SU-DHL-6 (cell line): Measurements from ENCODE around the gene IP6K1.
"Not testable (repeated sequence)": the region's sequence is repeated elsewhere in the genome, so short reads cannot be mapped to it uniquely, and the experiment has no call there.

Experiments
- H2AFZ ChIP-seq: fragments of 200-600 bp; sonication (generic); 2 replicates; pipeline ENCODE4 v1.6.1; 2014; ENCODE audit warnings: low read depth, mild to moderate bottlenecking, moderate library complexity, mixed read lengths, antibody characterized with exemption, low read length; ENCODE audit not compliant: severe bottlenecking
- H3F3A ChIP-seq: fragments of 200-600 bp; shearing (Covaris generic); 2 replicates; pipeline ENCODE4 v1.6.0; 2016; ENCODE audit warnings: antibody characterized with exemption, mild to moderate bottlenecking; ENCODE audit not compliant: insufficient read depth
- H3K27ac ChIP-seq: fragments of 200-600 bp; sonication (generic); 2 replicates; pipeline ENCODE4 v1.5.1; 2016; ENCODE audit warnings: low read depth, mild to moderate bottlenecking, low read length, moderate library complexity, mixed read lengths
- H3K27me3 ChIP-seq: fragments of 200-600 bp; sonication (generic), shearing (Covaris generic); 2 replicates; pipeline ENCODE4 v1.6.0; 2014; ENCODE audit warnings: mild to moderate bottlenecking, low read length
- H3K36me3 ChIP-seq: fragments of 200-600 bp; sonication (generic); 2 replicates; pipeline ENCODE4 v1.6.1; 2014; ENCODE audit warnings: mild to moderate bottlenecking, low read length, mixed read lengths
- H3K4me2 ChIP-seq: fragments of 300-600, 200-600 bp; shearing (Covaris generic), sonication (generic); 2 replicates; pipeline ENCODE4 v1.6.0; 2014; ENCODE audit warnings: low read length, low read depth, mild to moderate bottlenecking; ENCODE audit not compliant: poor library complexity, severe bottlenecking
- H3K4me3 ChIP-seq: fragments of 200-600 bp; sonication (generic); 2 replicates; pipeline ENCODE4 v1.5.1; 2014; ENCODE audit warnings: antibody characterized with exemption, low read length, mild to moderate bottlenecking, mixed read lengths; ENCODE audit not compliant: insufficient read depth, poor library complexity, severe bottlenecking
- H3K79me2 ChIP-seq: fragments of 200-600 bp; sonication (generic); 2 replicates; pipeline ENCODE4 v1.6.1; 2014; ENCODE audit warnings: mild to moderate bottlenecking, low read length, moderate library complexity; ENCODE audit not compliant: insufficient read depth
- H3K9ac ChIP-seq: fragments of 200-600 bp; sonication (generic); 2 replicates; pipeline ENCODE4 v1.7.0; 2014; ENCODE audit warnings: mild to moderate bottlenecking, low read length
- H3K9me2 ChIP-seq: fragments of 200-600 bp; sonication (generic); replicated peaks from 2 replicates; pipeline ENCODE4 v1.6.1; 2014; ENCODE audit warnings: low read length; ENCODE audit not compliant: insufficient read depth
- H3K9me3 ChIP-seq: fragments of 200-600 bp; sonication (generic); 2 replicates; pipeline ENCODE4 v1.6.1; 2014; ENCODE audit warnings: low read length, mixed read lengths; ENCODE audit not compliant: insufficient read depth
- H4K20me1 ChIP-seq: fragments of 200-600 bp; sonication (generic); 2 replicates; pipeline ENCODE4 v1.6.1; 2014; ENCODE audit warnings: low read depth, mild to moderate bottlenecking, antibody characterized with exemption, low read length, moderate library complexity, mixed read lengths
- CTCF ChIP-seq: fragments of 200-600 bp; sonication (generic); IDR thresholded peaks from one replicate; pipeline ENCODE4 v1.5.1; 2017; ENCODE audit warnings: antibody characterized with exemption, mild to moderate bottlenecking, low read length, moderate library complexity; ENCODE audit not compliant: insufficient read depth, poor library complexity, severe bottlenecking
- EZH2phosphoT487 ChIP-seq: fragments of 200-600 bp; sonication (generic), shearing (Covaris generic); conservative IDR thresholded peaks from 2 replicates; pipeline ENCODE4 v1.6.1; 2018; ENCODE audit warnings: mild to moderate bottlenecking, antibody characterized with exemption, low read length, moderate library complexity, mixed read lengths

IP6K1 gene

DNA sequence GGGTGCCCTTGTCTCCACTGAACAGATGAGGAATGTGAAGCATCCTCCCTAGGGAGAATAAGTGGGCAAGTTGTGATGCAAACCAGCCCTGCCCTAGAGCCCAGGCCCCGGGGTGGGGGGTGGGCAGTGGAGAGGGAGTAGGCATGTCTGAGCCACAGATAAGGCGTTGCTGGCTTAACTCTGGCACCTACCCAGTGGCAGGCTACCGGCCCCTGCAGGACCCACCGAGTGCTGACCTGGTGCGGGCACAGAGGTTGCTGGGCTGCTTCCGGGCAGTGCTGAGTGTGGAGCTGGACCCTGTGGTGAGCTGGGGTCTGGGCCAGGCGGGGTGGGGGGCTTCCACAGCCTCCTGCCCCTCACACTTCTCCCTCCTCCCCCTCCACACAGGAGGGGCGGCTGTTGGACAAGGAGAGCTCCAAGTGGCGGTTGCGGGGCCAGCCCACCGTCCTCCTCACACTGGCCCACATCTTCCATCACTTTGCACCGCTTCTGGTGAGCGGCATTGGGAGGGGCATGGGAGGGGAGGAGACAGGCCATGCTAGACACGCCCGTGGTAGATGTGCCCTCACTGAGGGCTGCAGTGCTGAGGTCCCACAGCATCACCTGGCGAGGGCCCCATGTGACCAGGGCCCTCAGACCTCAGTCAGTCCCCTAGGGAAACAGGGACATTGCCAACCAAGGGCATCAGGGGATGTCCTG is 86.9 kb downstream of the IP6K1 start:
- no peaks in the 10 kb centered on the region for H3K27me3 ChIP-seq
- H3K9me3 ChIP-seq, result no peaks in the 10 kb centered on the region
- no peak overlapping the region for H3K4me2 ChIP-seq
- H3K4me3 ChIP-seq, result no peak overlapping the region
- no peaks in the 10 kb centered on the region for H4K20me1 ChIP-seq
- no peak overlapping the region for H2AFZ ChIP-seq
- H3K9me2 ChIP-seq, result no peaks in the 10 kb centered on the region
- H3F3A ChIP-seq, result no peaks in the 10 kb centered on the region
- no peaks in the 10 kb centered on the region; the same call in 1 of the 2 replicates for H3K79me2 ChIP-seq
- H3K27ac ChIP-seq, result no peak overlapping the region
- H3K36me3 ChIP-seq, result no peaks in the 10 kb centered on the region
- H3K9ac ChIP-seq, result no peak overlapping the region
- no peak for TF ChIP-seq EZH2phosphoT487
- no peak for TF ChIP-seq CTCF

DNA sequence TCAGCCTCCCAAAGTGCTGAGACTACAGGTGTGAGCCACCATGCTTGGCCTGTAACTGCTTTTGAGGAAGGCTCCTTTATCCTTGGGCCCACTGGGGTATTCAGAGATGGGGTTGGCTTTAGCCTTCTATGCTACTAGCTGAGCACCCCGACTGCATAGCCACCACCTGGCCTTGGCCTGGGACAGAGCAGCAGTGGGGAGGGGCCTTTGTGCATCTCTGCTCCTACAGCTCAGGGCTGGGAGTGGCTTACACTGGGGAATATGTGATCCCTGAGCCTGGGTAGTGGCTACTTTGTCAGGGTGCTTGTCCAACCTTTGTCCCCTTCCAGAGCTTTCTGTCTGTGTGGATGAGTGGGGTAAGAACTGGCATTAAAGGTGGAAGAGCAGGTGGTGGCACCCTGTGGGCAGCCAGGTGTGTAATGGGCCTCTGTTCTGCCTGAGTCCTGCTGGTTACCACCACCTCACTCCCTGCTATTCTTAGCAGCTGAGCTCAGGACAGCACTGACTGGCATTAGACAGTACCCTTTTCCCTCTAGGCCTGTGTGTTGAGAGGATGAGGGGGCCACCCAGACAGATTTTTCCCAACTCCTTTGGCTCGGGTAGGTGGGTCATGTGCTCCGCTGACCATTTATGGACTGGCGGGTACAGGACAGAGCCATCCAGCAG is 90.9 kb downstream of the IP6K1 start:
- H3K4me3 ChIP-seq, H3K9me3 ChIP-seq, H3K4me2 ChIP-seq, H3K36me3 ChIP-seq, H2AFZ ChIP-seq, H3K9me2 ChIP-seq, H3K79me2 ChIP-seq, H3K27me3 ChIP-seq, H3F3A ChIP-seq, H4K20me1 ChIP-seq, H3K9ac ChIP-seq, H3K27ac ChIP-seq: not testable (repeated sequence)

DNA sequence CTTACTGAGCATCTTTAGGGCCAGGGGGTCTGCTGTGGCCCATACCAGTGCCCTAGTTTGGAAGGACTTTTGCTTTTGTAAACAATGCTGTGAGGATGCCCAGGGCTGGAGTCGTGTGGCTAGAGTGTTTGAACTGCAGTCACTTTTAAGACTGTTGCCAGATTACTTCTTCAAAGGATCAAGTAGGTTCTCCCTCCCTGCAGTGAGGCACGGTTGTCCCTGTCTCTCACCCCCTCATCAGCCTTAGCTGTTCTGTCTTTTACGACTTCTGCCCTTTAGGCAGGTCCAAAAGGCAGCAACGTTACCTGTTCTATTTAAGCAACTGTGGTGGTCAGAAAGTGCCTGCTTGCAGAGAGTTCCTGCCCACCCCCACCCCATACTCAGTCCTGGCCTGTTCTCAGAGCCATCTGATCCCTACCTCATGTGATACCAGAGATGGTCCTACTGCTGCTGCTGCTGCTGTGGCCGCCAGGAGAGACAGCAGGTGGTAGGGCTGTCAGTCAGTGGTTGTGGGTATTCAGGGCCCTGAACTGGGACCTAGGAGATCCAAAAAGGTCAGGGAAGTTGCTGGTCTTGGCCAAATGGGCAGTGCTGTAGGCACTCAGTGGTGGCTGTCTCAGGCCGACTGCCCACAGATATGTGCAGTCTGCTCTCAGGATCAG is 91.8 kb downstream of the IP6K1 start:
- H3K27me3 ChIP-seq, H3K9me3 ChIP-seq, H3K36me3 ChIP-seq, H3K27ac ChIP-seq, H3K9me2 ChIP-seq, H3F3A ChIP-seq, H3K9ac ChIP-seq, H2AFZ ChIP-seq, H4K20me1 ChIP-seq, H3K4me2 ChIP-seq, H3K79me2 ChIP-seq, H3K4me3 ChIP-seq: not testable (repeated sequence)

DNA sequence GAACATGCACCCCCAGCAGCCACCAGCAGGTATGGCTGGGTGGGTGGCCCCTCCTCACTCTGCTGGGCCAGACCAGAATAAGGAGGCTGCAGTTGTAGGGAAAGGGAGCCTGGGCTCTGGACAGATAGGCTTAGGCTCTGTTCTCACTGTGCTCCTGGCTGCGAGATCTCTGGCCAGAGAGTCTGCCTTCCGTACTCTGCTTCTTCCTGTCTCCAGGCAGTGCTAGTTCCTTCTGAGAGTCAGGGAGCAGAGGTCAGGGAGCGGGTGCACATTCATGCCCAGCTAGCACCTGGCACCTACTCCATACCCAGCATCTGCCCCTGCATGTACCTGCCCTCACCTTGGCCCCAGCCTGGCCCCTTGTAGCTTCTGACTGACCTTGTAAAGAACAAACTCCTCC is 94.9 kb downstream of the IP6K1 start:
- H3K27me3 ChIP-seq, H3K4me3 ChIP-seq, H3K79me2 ChIP-seq, H3K27ac ChIP-seq, H2AFZ ChIP-seq, H3K9me2 ChIP-seq, H3K9ac ChIP-seq, H3F3A ChIP-seq, H3K36me3 ChIP-seq, H4K20me1 ChIP-seq, H3K9me3 ChIP-seq, H3K4me2 ChIP-seq: not testable (repeated sequence)

DNA sequence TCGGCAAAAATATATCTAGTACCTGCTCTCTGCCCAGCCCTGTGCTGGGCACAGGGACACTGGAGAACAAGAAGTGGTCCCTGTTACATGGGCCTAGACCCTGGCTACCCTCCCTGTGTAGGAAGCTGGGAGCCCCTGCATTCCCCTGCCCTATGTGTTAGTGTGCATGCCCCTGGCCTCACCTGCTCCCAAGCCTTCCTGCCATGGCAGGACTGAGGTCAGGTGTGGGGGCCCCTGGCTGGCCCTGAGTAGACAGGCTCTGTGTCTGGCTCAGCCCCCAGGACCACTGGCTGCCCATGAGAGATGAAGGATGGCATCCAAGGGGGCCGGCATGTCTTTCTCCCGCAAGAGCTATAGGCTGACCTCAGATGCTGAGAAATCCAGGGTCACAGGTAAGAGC is 95.5 kb downstream of the IP6K1 start:
- H3K36me3 ChIP-seq, H3K27ac ChIP-seq, H2AFZ ChIP-seq, H4K20me1 ChIP-seq, H3K9me2 ChIP-seq, H3K9ac ChIP-seq, H3K79me2 ChIP-seq, H3F3A ChIP-seq, H3K27me3 ChIP-seq, H3K4me3 ChIP-seq, H3K9me3 ChIP-seq: not testable (repeated sequence)
- peak overlapping the region; percentile 77 for H3K4me2 ChIP-seq

DNA sequence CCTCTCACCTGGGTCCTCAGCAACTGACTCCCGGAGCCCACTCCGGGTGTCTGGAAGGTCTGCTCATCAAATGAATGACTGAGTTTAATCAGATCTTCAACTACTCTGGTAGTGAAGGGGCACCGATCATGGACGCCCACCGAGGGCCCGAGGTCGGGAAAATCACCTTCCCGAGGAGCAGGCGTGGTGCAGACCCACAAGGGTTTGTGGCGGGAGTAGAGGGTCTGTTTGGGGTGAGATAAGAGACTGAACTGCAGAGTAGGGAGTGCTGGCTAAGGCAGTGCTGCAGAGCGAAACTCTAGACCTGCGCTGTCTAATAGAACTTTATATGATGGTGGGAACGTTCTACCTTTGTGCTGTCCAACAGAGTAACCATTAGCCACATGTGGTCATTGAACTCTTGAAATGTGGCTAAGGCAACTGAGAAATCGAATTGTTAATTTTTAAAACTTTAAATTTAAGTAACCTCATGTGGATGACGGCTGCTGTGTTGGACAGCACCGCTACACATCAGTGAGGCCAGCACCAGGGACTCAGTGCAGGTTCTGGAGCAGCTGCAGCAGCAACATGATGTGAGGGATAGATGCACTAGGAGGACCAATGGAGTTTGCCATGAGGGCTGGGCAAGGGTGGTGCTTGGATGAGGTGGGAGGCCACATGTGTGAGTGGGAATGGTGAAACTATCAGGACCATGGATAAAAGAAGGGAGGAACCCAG is 96.3 kb downstream of the IP6K1 start:
- not testable (repeated sequence) for H3K27ac ChIP-seq, H3K9me2 ChIP-seq, H3K27me3 ChIP-seq, H3K9me3 ChIP-seq, H3F3A ChIP-seq, H4K20me1 ChIP-seq, H3K79me2 ChIP-seq, H3K36me3 ChIP-seq
- peak overlapping the region; percentile 86 for H3K4me3 ChIP-seq
- peak overlapping the region; percentile 80 for H2AFZ ChIP-seq
- peak overlapping the region; percentile 71 for H3K9ac ChIP-seq
- peak overlapping the region; percentile 77 for H3K4me2 ChIP-seq
